Measurements from ENCODE around the gene ADGRD1. TPM values are rescaled to one million over a fixed set of nuclear protein-coding genes. Genes with fewer than 3 reads are reported as not detected.

The ADGRD1 gene
- total RNA-seq, 2 experiments from 2014 or later: 0.38 TPM; not detected in 1

GRCh38 chr12:131024026-131024425, 70.3 kb downstream of the ADGRD1 start:
- Mint-ChIP-seq H3K4me1 (no peaks in the 10 kb centered on the region), H3K4me3 (no peak overlapping the region), H3K9me3 (no peaks in the 10 kb centered on the region), H3K36me3 (no peaks in the 10 kb centered on the region), H3K27ac (no peak overlapping the region), H3K27me3 (no peaks in the 10 kb centered on the region)
- no peak for DNase-seq

DNA sequence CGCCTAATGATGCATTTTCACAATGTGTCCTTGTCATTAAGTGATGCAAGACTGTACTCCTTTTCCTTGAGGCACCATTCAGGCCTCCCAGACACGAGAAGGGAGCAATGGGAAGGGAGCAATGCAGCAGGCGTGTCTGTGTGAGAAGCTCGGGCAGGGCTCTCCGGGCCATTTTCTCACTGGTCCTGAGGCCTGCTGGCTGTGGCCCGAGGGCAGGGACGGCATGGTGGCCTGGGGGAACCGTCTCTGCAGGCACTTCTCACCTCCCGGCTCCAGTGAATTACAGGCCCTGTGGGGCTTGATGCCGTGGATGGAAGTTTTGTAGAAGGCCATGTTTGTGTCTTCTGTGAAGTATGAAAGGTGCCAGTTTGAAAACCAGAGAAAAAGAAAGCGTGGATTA, 71.0 kb downstream of the ADGRD1 start:
- Mint-ChIP-seq H3K36me3 (no peaks in the 10 kb centered on the region), H3K27ac (no peak overlapping the region), H3K9me3 (no peaks in the 10 kb centered on the region), H3K4me1 (no peaks in the 10 kb centered on the region), H3K27me3 (no peaks in the 10 kb centered on the region), H3K4me3 (no peak overlapping the region)
- DNase-seq: no peak

GRCh38 chr12:131025234-131025633, 71.5 kb downstream of the ADGRD1 start:
- H3K9me3 Mint-ChIP-seq: no peaks in the 10 kb centered on the region
- H3K4me1 Mint-ChIP-seq: no peaks in the 10 kb centered on the region
- H3K4me3 Mint-ChIP-seq: no peak overlapping the region
- no peaks in the 10 kb centered on the region for H3K27me3 Mint-ChIP-seq
- DNase-seq: no peak
- no peak overlapping the region for H3K27ac Mint-ChIP-seq
- no peaks in the 10 kb centered on the region for H3K36me3 Mint-ChIP-seq

DNA sequence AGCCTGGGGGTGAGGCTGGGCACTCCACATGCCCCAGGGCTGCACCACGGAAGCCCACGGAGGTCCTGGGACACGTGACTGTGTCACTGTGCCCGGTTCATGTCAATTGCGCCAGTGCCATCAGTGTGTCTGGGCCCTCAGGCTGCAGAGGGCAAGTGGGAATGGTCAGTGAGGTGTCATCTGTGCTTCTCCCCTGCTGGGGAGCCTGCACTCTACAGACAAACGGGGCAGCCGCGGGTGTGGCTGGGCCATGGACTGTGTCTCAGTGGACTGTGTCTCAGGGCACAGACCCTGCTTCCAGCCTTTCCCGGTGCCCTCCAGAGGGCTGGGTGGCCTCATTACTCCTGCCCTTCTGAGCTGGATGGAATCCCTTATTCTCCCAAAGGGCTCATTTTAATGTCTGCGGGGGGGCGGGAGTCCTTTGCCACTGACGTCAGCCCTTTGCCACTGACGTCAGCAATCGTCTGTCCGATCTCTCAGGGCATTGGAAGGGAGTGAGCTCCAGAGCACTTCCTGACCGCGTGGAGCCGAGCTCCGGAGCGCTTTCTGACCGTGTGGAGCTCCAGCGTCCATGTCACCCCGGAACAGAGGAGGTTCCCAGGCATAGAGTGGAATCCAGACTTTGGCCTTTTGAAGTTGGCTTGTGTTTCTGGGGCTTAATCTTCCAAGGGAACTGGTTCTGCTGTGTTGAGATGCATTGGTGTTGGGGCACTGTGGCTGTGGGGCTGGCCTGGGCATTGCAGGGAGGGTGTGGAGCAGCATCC, 72.4 kb downstream of the ADGRD1 start:
- H3K4me3 Mint-ChIP-seq: no peak overlapping the region
- H3K36me3 Mint-ChIP-seq: no peaks in the 10 kb centered on the region
- DNase-seq: no peak
- H3K4me1 Mint-ChIP-seq: no peaks in the 10 kb centered on the region
- H3K27ac Mint-ChIP-seq: no peak overlapping the region
- H3K27me3 Mint-ChIP-seq: no peaks in the 10 kb centered on the region
- no peaks in the 10 kb centered on the region for H3K9me3 Mint-ChIP-seq

DNA sequence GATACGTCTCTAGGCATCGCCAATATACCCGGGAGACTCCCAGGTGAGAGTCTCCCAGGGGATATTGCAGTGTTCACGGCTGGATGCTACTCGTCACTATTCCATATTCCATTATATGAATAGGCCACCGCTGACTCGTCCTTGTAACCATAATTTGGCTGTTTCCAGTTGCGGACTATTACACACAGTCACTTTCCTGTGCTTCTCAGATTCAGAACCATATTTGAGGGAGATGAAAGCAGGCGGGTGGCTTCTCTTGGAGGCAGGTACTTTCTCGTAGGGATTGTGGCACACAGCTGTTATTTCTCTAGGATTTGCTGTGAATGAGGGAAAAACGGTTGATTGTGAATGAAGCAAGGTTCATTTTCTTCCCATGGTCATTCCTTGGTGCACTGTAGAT, 73.0 kb downstream of the ADGRD1 start:
- Mint-ChIP-seq H3K4me3 (no peak overlapping the region), H3K27ac (no peak overlapping the region), H3K27me3 (no peaks in the 10 kb centered on the region), H3K9me3 (no peaks in the 10 kb centered on the region), H3K36me3 (no peaks in the 10 kb centered on the region), H3K4me1 (no peaks in the 10 kb centered on the region)
- no peak for DNase-seq

- DNase-seq: no peak
- no peak overlapping the region for H3K27ac Mint-ChIP-seq
- H3K4me1 Mint-ChIP-seq: no peaks in the 10 kb centered on the region
- no peaks in the 10 kb centered on the region for H3K27me3 Mint-ChIP-seq
- H3K9me3 Mint-ChIP-seq: no peaks in the 10 kb centered on the region
- no peak overlapping the region for H3K4me3 Mint-ChIP-seq
- no peaks in the 10 kb centered on the region for H3K36me3 Mint-ChIP-seq
Measured at GRCh38 chr12:131027264-131027663, 73.6 kb downstream of the ADGRD1 start.

- Mint-ChIP-seq H3K4me1 (no peaks in the 10 kb centered on the region), H3K4me3 (no peak overlapping the region), H3K9me3 (no peaks in the 10 kb centered on the region), H3K27me3 (no peaks in the 10 kb centered on the region), H3K36me3 (no peaks in the 10 kb centered on the region), H3K27ac (no peak overlapping the region)
- no peak for DNase-seq
Measured at GRCh38 chr12:131027876-131028586, 74.3 kb downstream of the ADGRD1 start.

DNA sequence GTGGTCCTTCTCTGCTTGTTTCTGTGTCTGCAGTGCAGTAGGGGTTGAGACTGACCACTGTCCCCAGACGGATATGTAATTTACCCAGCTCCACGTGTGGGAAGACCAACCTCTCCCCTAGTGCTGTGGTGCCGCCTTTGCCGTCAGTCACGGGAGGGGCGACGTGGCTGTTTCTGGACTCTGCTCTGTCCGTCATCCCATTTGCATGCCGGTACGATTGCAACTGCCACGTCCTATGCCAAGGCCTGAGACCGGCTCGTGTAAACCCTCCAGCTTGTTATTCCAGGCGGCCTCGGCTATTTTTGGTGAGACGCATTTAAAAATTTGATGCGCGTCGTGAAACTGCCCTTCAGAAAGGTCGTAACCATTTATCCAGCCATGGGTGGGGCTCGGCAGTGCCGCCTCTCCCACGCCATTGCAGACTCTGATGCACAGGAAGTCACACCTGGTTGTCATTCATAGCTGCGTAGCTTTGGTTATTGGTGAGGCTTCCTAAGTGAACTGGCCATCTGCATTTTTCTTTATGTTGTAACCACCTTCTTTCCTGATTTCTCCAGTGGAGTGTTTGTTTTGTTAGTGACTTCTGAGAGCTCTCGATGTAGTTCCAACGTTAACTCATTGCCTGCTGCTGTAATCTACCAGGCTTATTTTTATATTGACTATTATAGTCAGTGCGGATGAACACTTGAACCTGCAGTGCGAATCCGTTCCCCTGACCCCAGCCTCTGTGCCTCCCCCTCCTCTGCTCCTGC, 75.1 kb downstream of the ADGRD1 start:
- Mint-ChIP-seq H3K27ac (no peak overlapping the region), H3K4me3 (no peak overlapping the region), H3K9me3 (no peaks in the 10 kb centered on the region), H3K36me3 (no peaks in the 10 kb centered on the region), H3K27me3 (no peaks in the 10 kb centered on the region), H3K4me1 (no peaks in the 10 kb centered on the region)
- DNase-seq: no peak

GRCh38 chr12:131030472-131031328, 77.0 kb downstream of the ADGRD1 start:
- H3K4me3 Mint-ChIP-seq: no peak overlapping the region
- DNase-seq: no peak
- H3K4me1 Mint-ChIP-seq: no peaks in the 10 kb centered on the region
- no peaks in the 10 kb centered on the region for H3K36me3 Mint-ChIP-seq
- H3K27ac Mint-ChIP-seq: no peak overlapping the region
- no peaks in the 10 kb centered on the region for H3K9me3 Mint-ChIP-seq
- no peaks in the 10 kb centered on the region for H3K27me3 Mint-ChIP-seq

DNA sequence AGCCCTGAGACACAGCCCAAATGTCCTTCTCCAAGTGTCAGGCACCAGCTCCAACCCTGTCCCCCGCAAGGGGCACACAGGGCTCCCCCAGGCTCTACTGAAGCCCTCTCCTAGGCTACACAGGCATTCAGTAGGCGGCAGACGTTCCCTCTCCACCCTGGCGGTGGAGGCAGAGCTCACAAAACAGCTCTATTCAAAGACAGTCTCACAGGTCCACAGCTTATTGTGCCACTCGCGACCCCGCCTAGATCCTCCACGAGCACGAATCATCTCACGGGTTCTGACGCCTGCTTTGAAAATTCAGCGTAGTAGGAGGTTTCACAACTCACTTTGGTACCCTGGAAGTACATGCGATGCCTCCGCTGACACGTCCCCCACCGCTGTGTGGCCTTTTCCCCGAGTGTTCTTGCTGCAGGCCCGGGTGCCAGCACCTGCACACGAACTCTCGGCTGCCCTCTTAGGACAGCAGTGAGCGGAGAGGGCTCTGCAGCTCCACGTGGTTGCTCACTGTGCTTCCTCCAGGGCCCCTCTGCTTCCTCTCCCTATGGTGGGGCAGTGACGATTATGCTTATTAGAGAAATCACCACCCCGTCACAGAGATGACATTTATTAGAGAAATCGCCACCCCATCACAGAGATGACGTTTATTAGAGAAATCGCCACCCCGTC, 78.5 kb downstream of the ADGRD1 start:
- Mint-ChIP-seq H3K4me3 (no peak overlapping the region), H3K4me1 (no peaks in the 10 kb centered on the region), H3K36me3 (no peaks in the 10 kb centered on the region), H3K27ac (no peak overlapping the region), H3K9me3 (no peaks in the 10 kb centered on the region), H3K27me3 (no peaks in the 10 kb centered on the region)
- no peak for DNase-seq

DNA sequence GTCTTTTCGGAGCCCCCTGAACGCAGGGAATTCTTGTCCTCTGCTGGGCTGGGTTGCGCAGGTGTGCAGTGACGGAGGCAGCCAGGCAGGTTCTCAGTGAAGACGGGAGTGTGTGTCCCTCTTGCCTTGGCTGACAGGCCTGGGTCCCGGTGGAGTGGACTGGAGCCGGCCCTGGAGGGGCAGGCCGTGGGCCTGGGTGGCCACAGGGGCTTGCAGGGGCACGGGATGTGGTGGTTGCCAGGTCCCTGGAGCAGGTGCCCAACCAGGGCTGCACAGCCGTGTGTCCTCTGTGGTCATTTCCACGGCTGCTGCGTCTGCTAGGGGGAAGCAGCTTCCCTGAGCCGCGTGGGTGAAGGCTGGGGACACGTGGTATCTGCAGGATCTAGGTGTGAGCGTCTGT, 79.8 kb downstream of the ADGRD1 start:
- H3K36me3 Mint-ChIP-seq: no peaks in the 10 kb centered on the region
- H3K4me3 Mint-ChIP-seq: no peak overlapping the region
- no peak for DNase-seq
- H3K27ac Mint-ChIP-seq: no peak overlapping the region
- no peaks in the 10 kb centered on the region for H3K9me3 Mint-ChIP-seq
- no peaks in the 10 kb centered on the region for H3K4me1 Mint-ChIP-seq
- no peaks in the 10 kb centered on the region for H3K27me3 Mint-ChIP-seq

GRCh38 chr12:131033886-131034482, 80.3 kb downstream of the ADGRD1 start:
- Mint-ChIP-seq H3K27ac (no peak overlapping the region), H3K4me1 (no peaks in the 10 kb centered on the region), H3K27me3 (no peaks in the 10 kb centered on the region), H3K4me3 (no peak overlapping the region), H3K9me3 (no peaks in the 10 kb centered on the region), H3K36me3 (no peaks in the 10 kb centered on the region)
- no peak for DNase-seq

- no peak for DNase-seq
- H3K27ac Mint-ChIP-seq: no peak overlapping the region
- no peaks in the 10 kb centered on the region for H3K36me3 Mint-ChIP-seq
- H3K4me1 Mint-ChIP-seq: no peaks in the 10 kb centered on the region
- no peaks in the 10 kb centered on the region for H3K27me3 Mint-ChIP-seq
- H3K9me3 Mint-ChIP-seq: no peaks in the 10 kb centered on the region
- no peak overlapping the region for H3K4me3 Mint-ChIP-seq
Measured at GRCh38 chr12:131034631-131035244, 81.0 kb downstream of the ADGRD1 start.

DNA sequence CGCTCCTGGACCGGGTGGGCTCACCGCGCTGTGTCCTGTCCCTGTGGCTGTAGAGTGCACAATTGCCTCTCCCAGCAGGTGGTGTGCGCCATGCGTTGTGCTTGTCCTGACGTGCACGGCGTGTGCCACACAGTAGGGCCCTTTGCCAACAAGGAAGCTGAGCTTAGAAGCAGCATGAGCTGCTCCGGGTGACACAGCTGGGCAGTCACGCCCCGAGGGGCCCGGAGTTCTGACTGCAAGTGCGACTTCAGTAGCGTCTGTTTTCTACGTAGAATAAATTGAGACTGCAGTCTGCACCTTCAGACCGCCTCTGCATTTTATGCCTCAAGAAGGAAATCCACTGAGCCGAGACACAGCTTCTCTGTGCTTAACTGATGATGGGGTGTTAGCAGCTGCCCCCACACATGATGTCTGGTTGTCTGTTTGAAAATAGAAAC, 81.6 kb downstream of the ADGRD1 start:
- Mint-ChIP-seq H3K4me3 (no peak overlapping the region), H3K9me3 (no peaks in the 10 kb centered on the region), H3K27me3 (no peaks in the 10 kb centered on the region), H3K36me3 (no peaks in the 10 kb centered on the region), H3K27ac (no peak overlapping the region), H3K4me1 (no peaks in the 10 kb centered on the region)
- no peak for DNase-seq

All from activated naive CD8-positive, alpha-beta T cell treated with anti-CD3 and anti-CD28 coated beads for 36 hours (primary cell).